GM23338 (cell line): Measurements from ENCODE around the gene CAPN10. TPM values are rescaled to one million over a fixed set of nuclear protein-coding genes. Genes with fewer than 3 reads are reported as not detected.

Experiments
- ATAC-seq: fragments of 200-7000 bp; cut with Tn5 transposase; 3 replicates; pipeline ENCODE4 v1.9.1; 2020
- DNase-seq: peaks from one replicate; pipeline ENCODE4 v3.0.0-alpha.2; 2015; ENCODE audit warnings: low spot score
- H2AFZ ChIP-seq: fragments of 200-600 bp; sonication (generic); 2 replicates; pipeline ENCODE4 v1.8.0; 2016; ENCODE audit warnings: antibody characterized with exemption, mild to moderate bottlenecking, moderate library complexity
- H3F3A ChIP-seq: fragments of 200-600 bp; sonication (generic); replicated peaks from 2 replicates; pipeline ENCODE4 v1.8.0; 2017; ENCODE audit warnings: antibody characterized with exemption, mixed run types, low read depth
- H3K27ac ChIP-seq: fragments of 200-600 bp; sonication (generic); 2 replicates; pipeline ENCODE4 v1.6.1; 2016; ENCODE audit warnings: low read depth
- H3K27me3 ChIP-seq: fragments of 200-600 bp; sonication (generic); 2 replicates; pipeline ENCODE4 v1.8.0; 2016; ENCODE audit warnings: mild to moderate bottlenecking, mixed run types, moderate library complexity; ENCODE audit not compliant: insufficient read depth
- H3K36me3 ChIP-seq: fragments of 200-600 bp; sonication (generic); 2 replicates; pipeline ENCODE4 v1.8.0; 2016; ENCODE audit warnings: mild to moderate bottlenecking; ENCODE audit not compliant: insufficient read depth
- H3K4me1 ChIP-seq: fragments of 200-600 bp; sonication (generic); 2 replicates; pipeline ENCODE4 v1.8.0; 2016; ENCODE audit warnings: mild to moderate bottlenecking, moderate library complexity; ENCODE audit not compliant: insufficient read depth
- H3K4me2 ChIP-seq: fragments of 200-600 bp; sonication (generic); 2 replicates; pipeline ENCODE4 v1.7.1; 2017; ENCODE audit warnings: mixed run types
- H3K4me3 ChIP-seq: fragments of 200-600 bp; sonication (generic); 2 replicates; pipeline ENCODE4 v1.6.1; 2016; ENCODE audit warnings: mixed run types
- H3K79me2 ChIP-seq: fragments of 200-600 bp; sonication (generic); replicated peaks from 2 replicates; pipeline ENCODE4 v1.8.0; 2017; ENCODE audit warnings: mild to moderate bottlenecking; ENCODE audit not compliant: insufficient read depth
- H3K9me2 ChIP-seq: fragments of 200-600 bp; sonication (generic); 2 replicates; pipeline ENCODE4 v1.8.0; 2017; ENCODE audit not compliant: insufficient read depth
- H4K20me1 ChIP-seq: fragments of 200-600 bp; sonication (generic); replicated peaks from 2 replicates; pipeline ENCODE4 v1.8.0; 2017; ENCODE audit warnings: mild to moderate bottlenecking; ENCODE audit not compliant: insufficient read depth
- H3K27ac Mint-ChIP-seq: 2 replicates; pipeline ENCODE4 v1.8.0; 2020; ENCODE audit warnings: inconsistent platforms, mild to moderate bottlenecking, moderate library complexity, mixed read lengths
- H3K27me3 Mint-ChIP-seq: 3 replicates; pipeline ENCODE4 v1.8.0; 2022; ENCODE audit warnings: low read depth, mild to moderate bottlenecking, moderate library complexity, mixed read lengths, inconsistent platforms; ENCODE audit not compliant: insufficient read depth, poor library complexity
- H3K36me3 Mint-ChIP-seq: 3 replicates; pipeline ENCODE4 v1.8.0; 2021; ENCODE audit warnings: low read depth, mild to moderate bottlenecking, inconsistent platforms, moderate library complexity, mixed read lengths
- H3K4me1 Mint-ChIP-seq: 3 replicates; pipeline ENCODE4 v1.8.0; 2020; ENCODE audit warnings: mild to moderate bottlenecking, inconsistent platforms, mixed read lengths
- H3K4me3 Mint-ChIP-seq: 3 replicates; pipeline ENCODE4 v1.8.0; 2021; ENCODE audit warnings: moderate library complexity, mild to moderate bottlenecking, inconsistent platforms, mixed read lengths
- H3K9me3 Mint-ChIP-seq: 3 replicates; pipeline ENCODE4 v1.8.0; 2020; ENCODE audit warnings: moderate library complexity, mild to moderate bottlenecking, inconsistent platforms, mixed read lengths
- CREB1 ChIP-seq: fragments of 250-450 bp; sonication (Bioruptor Pico); IDR thresholded peaks from 2 replicates; pipeline ENCODE4 v1.5.0; 2020; ENCODE audit warnings: low read depth, mild to moderate bottlenecking, moderate library complexity
- EZH2 ChIP-seq: fragments of 200-600 bp; sonication (generic); IDR thresholded peaks from one replicate; pipeline ENCODE4 v1.8.0; 2017; ENCODE audit warnings: antibody characterized with exemption, mild to moderate bottlenecking, low read depth; ENCODE audit not compliant: unreplicated experiment
- EZH2phosphoT487 ChIP-seq: fragments of 200-600 bp; sonication (generic); IDR thresholded peaks from one replicate; pipeline ENCODE4 v1.8.1; 2018; ENCODE audit warnings: antibody characterized with exemption; ENCODE audit not compliant: unreplicated experiment
- JUNB ChIP-seq: IDR thresholded peaks from one replicate; pipeline ENCODE4 v1.6.1; 2016; ENCODE audit warnings: antibody characterized with exemption; ENCODE audit not compliant: unreplicated experiment
- NANOG ChIP-seq: IDR thresholded peaks from 2 replicates; pipeline ENCODE4 v1.6.1; 2016; ENCODE audit warnings: antibody characterized with exemption, borderline replicate concordance
- STAT1 ChIP-seq: IDR thresholded peaks from one replicate; pipeline ENCODE4 v1.6.1; 2016; ENCODE audit warnings: antibody characterized with exemption; ENCODE audit not compliant: unreplicated experiment
- ZNF114 ChIP-seq: fragments of 250-450 bp; sonication (Bioruptor Pico); IDR thresholded peaks from 2 replicates; pipeline ENCODE4 v1.5.0; 2020; ENCODE audit warnings: mild to moderate bottlenecking, moderate library complexity
- ZNF331 ChIP-seq: fragments of 250-450 bp; sonication (Bioruptor Pico); IDR thresholded peaks from 2 replicates; pipeline ENCODE4 v1.5.0; 2020; ENCODE audit warnings: low read depth, mild to moderate bottlenecking, moderate library complexity
- polyA plus RNA-seq: library from polyadenylated mRNA; unstranded; fragments of >200 nt; fragmentation: Nextera tagmentation; extraction: Ambion mirVana; gene quantifications from 2 replicates; pipeline ENCODE4 v1.2.1, GENCODE V29; 2016
- total RNA-seq: library from RNA; depleted of rRNA; stranded (reverse); fragments of >200 nt; shearing (Covaris generic); gene quantifications from 2 replicates; pipeline ENCODE4 v1.2.3, GENCODE V29; 2014
- TF ChIP-seq, protein P1 (sequence below): fragments of 250-450 bp; sonication (Bioruptor Pico); IDR thresholded peaks from 2 replicates; pipeline ENCODE4 v1.5.0; 2020; ENCODE audit warnings: mild to moderate bottlenecking, moderate library complexity
- TF ChIP-seq, protein P2 (sequence below), 2 experiments: fragments of 200-600 bp in 1 of 2; sonication (generic) in 1 of 2; conservative IDR thresholded peaks; 2 replicates each; pipeline versions ENCODE4 v1.5.1 to v1.6.1; 2016 to 2017; ENCODE audit warnings: antibody characterized with exemption in 2 of 2, low read depth in 2 of 2, mild to moderate bottlenecking in 2 of 2, moderate library complexity in 1 of 2
- TF ChIP-seq, protein P3 (sequence below): IDR thresholded peaks from 2 replicates; pipeline ENCODE4 v1.6.1; 2016; ENCODE audit warnings: antibody characterized with exemption
- TF ChIP-seq, protein P4 (sequence below): IDR thresholded peaks from one replicate; pipeline ENCODE4 v1.6.1; 2018; ENCODE audit warnings: antibody characterized with exemption; ENCODE audit not compliant: unreplicated experiment

The CAPN10 gene
- total and polyA plus RNA-seq, 2 experiments from 2014 or later = 30.2 to 59.8 TPM

DNA sequence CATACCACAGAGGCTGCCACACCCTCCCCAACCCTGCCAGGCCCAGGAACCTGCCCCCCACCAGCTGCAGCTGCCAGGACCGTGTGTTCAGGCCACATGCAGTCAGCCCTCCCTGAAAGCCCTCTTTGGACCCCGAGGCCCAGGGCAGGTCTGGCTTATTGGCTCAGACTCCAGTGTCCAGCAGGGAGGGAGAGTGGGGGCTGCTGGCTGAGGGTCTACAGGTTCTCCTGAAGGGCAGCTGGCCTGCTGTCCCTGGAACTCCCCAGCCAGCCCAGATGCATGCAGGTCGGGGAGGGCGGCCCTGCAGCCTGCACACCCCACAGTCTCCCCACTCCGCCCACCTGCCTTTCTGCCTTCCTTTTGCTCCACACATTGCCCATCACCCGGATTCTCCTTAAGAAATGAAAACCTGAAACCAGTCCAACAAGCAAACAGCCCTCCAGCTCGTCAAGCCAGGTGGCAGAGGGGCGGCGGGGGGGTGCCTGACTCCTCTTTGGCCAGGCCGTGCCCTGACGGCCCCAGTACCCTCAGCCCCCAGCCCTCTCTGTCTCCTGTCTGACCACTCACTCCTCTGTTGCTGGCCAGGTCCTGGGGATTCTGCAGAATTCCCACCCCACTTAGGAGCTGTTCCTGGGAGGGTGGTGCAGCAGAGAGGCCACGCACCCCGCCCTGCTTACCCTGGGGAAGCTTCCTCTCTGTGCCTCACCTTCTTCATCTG is 56.7 kb downstream of the CAPN10 start:
- Mint-ChIP-seq H3K4me1 (no peaks in the 10 kb centered on the region), H3K4me3 (no peak overlapping the region), H3K36me3 (peaks cover 3% of the 10 kb centered on the region; the same call in 1 of the 3 replicates), H3K27ac (no peak overlapping the region), H3K9me3 (peaks cover 4% of the 10 kb centered on the region; the same call in 2 of the 3 replicates), H3K27me3 (peaks cover 12% of the 10 kb centered on the region)
- DNase-seq = no peak
- Histone ChIP-seq H3K4me1 (no peaks in the 10 kb centered on the region), H3K27me3 (no peaks in the 10 kb centered on the region), H3K9me2 (no peaks in the 10 kb centered on the region), H3K36me3 (no peaks in the 10 kb centered on the region), H2AFZ (no peak overlapping the region), H3F3A (no peaks in the 10 kb centered on the region), H3K79me2 (no peaks in the 10 kb centered on the region), H3K27ac (no peak overlapping the region), H4K20me1 (no peaks in the 10 kb centered on the region), H3K4me2 (no peak overlapping the region), H3K4me3 (no peak overlapping the region)
- no peak for ATAC-seq
- TF ChIP-seq NANOG (no peak), CREB1 (no peak), ZNF331 (CRISPR knock-in tag) (no peak), ZNF114 (CRISPR knock-in tag) (no peak), EZH2 (no peak), JUNB (no peak), STAT1 (no peak), EZH2phosphoT487 (no peak)
- TF ChIP-seq, protein P1, sequence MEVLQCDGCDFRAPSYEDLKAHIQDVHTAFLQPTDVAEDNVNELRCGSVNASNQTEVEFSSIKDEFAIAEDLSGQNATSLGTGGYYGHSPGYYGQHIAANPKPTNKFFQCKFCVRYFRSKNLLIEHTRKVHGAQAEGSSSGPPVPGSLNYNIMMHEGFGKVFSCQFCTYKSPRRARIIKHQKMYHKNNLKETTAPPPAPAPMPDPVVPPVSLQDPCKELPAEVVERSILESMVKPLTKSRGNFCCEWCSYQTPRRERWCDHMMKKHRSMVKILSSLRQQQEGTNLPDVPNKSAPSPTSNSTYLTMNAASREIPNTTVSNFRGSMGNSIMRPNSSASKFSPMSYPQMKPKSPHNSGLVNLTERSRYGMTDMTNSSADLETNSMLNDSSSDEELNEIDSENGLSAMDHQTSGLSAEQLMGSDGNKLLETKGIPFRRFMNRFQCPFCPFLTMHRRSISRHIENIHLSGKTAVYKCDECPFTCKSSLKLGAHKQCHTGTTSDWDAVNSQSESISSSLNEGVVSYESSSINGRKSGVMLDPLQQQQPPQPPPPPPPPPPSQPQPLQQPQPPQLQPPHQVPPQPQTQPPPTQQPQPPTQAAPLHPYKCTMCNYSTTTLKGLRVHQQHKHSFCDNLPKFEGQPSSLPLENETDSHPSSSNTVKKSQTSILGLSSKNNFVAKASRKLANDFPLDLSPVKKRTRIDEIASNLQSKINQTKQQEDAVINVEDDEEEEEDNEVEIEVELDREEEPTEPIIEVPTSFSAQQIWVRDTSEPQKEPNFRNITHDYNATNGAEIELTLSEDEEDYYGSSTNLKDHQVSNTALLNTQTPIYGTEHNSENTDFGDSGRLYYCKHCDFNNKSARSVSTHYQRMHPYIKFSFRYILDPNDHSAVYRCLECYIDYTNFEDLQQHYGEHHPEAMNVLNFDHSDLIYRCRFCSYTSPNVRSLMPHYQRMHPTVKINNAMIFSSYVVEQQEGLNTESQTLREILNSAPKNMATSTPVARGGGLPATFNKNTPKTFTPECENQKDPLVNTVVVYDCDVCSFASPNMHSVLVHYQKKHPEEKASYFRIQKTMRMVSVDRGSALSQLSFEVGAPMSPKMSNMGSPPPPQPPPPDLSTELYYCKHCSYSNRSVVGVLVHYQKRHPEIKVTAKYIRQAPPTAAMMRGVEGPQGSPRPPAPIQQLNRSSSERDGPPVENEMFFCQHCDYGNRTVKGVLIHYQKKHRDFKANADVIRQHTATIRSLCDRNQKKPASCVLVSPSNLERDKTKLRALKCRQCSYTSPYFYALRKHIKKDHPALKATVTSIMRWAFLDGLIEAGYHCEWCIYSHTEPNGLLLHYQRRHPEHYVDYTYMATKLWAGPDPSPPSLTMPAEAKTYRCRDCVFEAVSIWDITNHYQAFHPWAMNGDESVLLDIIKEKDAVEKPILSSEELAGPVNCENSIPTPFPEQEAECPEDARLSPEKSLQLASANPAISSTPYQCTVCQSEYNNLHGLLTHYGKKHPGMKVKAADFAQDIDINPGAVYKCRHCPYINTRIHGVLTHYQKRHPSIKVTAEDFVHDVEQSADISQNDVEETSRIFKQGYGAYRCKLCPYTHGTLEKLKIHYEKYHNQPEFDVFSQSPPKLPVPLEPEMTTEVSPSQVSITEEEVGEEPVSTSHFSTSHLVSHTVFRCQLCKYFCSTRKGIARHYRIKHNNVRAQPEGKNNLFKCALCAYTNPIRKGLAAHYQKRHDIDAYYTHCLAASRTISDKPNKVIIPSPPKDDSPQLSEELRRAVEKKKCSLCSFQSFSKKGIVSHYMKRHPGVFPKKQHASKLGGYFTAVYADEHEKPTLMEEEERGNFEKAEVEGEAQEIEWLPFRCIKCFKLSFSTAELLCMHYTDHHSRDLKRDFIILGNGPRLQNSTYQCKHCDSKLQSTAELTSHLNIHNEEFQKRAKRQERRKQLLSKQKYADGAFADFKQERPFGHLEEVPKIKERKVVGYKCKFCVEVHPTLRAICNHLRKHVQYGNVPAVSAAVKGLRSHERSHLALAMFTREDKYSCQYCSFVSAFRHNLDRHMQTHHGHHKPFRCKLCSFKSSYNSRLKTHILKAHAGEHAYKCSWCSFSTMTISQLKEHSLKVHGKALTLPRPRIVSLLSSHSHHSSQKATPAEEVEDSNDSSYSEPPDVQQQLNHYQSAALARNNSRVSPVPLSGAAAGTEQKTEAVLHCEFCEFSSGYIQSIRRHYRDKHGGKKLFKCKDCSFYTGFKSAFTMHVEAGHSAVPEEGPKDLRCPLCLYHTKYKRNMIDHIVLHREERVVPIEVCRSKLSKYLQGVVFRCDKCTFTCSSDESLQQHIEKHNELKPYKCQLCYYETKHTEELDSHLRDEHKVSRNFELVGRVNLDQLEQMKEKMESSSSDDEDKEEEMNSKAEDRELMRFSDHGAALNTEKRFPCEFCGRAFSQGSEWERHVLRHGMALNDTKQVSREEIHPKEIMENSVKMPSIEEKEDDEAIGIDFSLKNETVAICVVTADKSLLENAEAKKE (CRISPR knock-in tag) = no peak
- TF ChIP-seq, protein P2, sequence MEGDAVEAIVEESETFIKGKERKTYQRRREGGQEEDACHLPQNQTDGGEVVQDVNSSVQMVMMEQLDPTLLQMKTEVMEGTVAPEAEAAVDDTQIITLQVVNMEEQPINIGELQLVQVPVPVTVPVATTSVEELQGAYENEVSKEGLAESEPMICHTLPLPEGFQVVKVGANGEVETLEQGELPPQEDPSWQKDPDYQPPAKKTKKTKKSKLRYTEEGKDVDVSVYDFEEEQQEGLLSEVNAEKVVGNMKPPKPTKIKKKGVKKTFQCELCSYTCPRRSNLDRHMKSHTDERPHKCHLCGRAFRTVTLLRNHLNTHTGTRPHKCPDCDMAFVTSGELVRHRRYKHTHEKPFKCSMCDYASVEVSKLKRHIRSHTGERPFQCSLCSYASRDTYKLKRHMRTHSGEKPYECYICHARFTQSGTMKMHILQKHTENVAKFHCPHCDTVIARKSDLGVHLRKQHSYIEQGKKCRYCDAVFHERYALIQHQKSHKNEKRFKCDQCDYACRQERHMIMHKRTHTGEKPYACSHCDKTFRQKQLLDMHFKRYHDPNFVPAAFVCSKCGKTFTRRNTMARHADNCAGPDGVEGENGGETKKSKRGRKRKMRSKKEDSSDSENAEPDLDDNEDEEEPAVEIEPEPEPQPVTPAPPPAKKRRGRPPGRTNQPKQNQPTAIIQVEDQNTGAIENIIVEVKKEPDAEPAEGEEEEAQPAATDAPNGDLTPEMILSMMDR (conservative IDR thresholded peaks at IDR 0.05; ENCODE audit: low read depth in 2 of 2) = no peak
- TF ChIP-seq, protein P3, sequence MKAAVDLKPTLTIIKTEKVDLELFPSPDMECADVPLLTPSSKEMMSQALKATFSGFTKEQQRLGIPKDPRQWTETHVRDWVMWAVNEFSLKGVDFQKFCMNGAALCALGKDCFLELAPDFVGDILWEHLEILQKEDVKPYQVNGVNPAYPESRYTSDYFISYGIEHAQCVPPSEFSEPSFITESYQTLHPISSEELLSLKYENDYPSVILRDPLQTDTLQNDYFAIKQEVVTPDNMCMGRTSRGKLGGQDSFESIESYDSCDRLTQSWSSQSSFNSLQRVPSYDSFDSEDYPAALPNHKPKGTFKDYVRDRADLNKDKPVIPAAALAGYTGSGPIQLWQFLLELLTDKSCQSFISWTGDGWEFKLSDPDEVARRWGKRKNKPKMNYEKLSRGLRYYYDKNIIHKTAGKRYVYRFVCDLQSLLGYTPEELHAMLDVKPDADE = no peak
- TF ChIP-seq, protein P4, sequence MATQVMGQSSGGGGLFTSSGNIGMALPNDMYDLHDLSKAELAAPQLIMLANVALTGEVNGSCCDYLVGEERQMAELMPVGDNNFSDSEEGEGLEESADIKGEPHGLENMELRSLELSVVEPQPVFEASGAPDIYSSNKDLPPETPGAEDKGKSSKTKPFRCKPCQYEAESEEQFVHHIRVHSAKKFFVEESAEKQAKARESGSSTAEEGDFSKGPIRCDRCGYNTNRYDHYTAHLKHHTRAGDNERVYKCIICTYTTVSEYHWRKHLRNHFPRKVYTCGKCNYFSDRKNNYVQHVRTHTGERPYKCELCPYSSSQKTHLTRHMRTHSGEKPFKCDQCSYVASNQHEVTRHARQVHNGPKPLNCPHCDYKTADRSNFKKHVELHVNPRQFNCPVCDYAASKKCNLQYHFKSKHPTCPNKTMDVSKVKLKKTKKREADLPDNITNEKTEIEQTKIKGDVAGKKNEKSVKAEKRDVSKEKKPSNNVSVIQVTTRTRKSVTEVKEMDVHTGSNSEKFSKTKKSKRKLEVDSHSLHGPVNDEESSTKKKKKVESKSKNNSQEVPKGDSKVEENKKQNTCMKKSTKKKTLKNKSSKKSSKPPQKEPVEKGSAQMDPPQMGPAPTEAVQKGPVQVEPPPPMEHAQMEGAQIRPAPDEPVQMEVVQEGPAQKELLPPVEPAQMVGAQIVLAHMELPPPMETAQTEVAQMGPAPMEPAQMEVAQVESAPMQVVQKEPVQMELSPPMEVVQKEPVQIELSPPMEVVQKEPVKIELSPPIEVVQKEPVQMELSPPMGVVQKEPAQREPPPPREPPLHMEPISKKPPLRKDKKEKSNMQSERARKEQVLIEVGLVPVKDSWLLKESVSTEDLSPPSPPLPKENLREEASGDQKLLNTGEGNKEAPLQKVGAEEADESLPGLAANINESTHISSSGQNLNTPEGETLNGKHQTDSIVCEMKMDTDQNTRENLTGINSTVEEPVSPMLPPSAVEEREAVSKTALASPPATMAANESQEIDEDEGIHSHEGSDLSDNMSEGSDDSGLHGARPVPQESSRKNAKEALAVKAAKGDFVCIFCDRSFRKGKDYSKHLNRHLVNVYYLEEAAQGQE = no peak
